ENCODE measurements around the gene GJB1.

Gene GJB1

DNA sequence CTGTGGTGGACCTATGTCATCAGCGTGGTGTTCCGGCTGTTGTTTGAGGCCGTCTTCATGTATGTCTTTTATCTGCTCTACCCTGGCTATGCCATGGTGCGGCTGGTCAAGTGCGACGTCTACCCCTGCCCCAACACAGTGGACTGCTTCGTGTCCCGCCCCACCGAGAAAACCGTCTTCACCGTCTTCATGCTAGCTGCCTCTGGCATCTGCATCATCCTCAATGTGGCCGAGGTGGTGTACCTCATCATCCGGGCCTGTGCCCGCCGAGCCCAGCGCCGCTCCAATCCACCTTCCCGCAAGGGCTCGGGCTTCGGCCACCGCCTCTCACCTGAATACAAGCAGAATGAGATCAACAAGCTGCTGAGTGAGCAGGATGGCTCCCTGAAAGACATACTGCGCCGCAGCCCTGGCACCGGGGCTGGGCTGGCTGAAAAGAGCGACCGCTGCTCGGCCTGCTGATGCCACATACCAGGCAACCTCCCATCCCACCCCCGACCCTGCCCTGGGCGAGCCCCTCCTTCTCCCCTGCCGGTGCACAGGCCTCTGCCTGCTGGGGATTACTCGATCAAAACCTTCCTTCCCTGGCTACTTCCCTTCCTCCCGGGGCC is 1.2 kb downstream of the GJB1 start:
- ATAC-seq = no peak
- no peak for TF ChIP-seq ZC3H10 (CRISPR knock-in tag; IDR thresholded peaks at IDR 0.05)

DNA sequence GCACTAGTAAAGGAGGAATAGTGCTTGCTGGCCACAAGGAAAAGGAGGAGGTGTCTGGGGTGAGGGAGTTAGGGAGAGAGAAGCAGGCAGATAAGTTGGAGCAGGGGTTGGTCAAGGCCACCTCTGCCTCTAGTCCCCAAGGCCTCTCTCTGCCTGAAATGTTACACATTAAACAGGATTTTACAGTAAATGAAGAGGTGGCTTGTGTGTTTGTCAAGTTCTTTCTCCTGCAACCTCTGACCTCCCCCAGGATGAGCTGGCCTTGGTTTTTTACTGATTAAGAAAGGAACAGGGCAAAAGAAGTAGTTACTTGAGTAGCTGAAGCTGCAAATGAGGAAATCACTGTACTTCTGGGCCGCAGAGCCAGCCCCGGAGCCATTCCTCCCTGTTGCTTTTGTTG is 2.0 kb downstream of the GJB1 start:
- no peak for TF ChIP-seq SNAI2 (CRISPR knock-in tag; IDR thresholded peaks at IDR 0.05)
- no peak for TF ChIP-seq TCF4 (CRISPR knock-in tag; IDR thresholded peaks at IDR 0.05; ENCODE audit: borderline replicate concordance)
- no peak for TF ChIP-seq PATZ1 (CRISPR knock-in tag; IDR thresholded peaks at IDR 0.05; ENCODE audit: borderline replicate concordance)
- no peak for TF ChIP-seq POU6F1 (CRISPR knock-in tag; IDR thresholded peaks at IDR 0.05; ENCODE audit: borderline replicate concordance, low read depth)
- TF ChIP-seq ZC3H10 (CRISPR knock-in tag; IDR thresholded peaks at IDR 0.05) = no peak
- no peak for TF ChIP-seq OSR1 (CRISPR knock-in tag; IDR thresholded peaks at IDR 0.05)
- no peak for TF ChIP-seq TSHZ2 (CRISPR knock-in tag; IDR thresholded peaks at IDR 0.05)
- no peak for TF ChIP-seq ZFP3 (CRISPR knock-in tag; IDR thresholded peaks at IDR 0.05)
- TF ChIP-seq ZFP30 (CRISPR knock-in tag; IDR thresholded peaks at IDR 0.05) = no peak
- no peak for TF ChIP-seq ARNTL (CRISPR knock-in tag; IDR thresholded peaks at IDR 0.05; ENCODE audit: borderline replicate concordance, low read depth)
- TF ChIP-seq TOX (CRISPR knock-in tag; IDR thresholded peaks at IDR 0.05; ENCODE audit: borderline replicate concordance) = no peak
- no peak for TF ChIP-seq GLIS3 (CRISPR knock-in tag; IDR thresholded peaks at IDR 0.05)
- no peak for TF ChIP-seq CSRNP3 (CRISPR knock-in tag; IDR thresholded peaks at IDR 0.05)
- TF ChIP-seq PPARA (CRISPR knock-in tag; IDR thresholded peaks at IDR 0.05; ENCODE audit: borderline replicate concordance) = no peak
- no peak for TF ChIP-seq ISL1 (CRISPR knock-in tag; IDR thresholded peaks at IDR 0.05)
- ATAC-seq = no peak

GRCh38 chrX:71225676-71226075 is 2.7 kb downstream of the GJB1 start:
- no peak for TF ChIP-seq ZNF70 (CRISPR knock-in tag; IDR thresholded peaks at IDR 0.05)
- TF ChIP-seq OSR1 (CRISPR knock-in tag; IDR thresholded peaks at IDR 0.05) = no peak
- no peak for TF ChIP-seq POU6F1 (CRISPR knock-in tag; IDR thresholded peaks at IDR 0.05; ENCODE audit: borderline replicate concordance, low read depth)
- no peak; the same call in 2 of the 3 replicates for ATAC-seq

- ATAC-seq = 0 out of 3 replicates have a peak, but pooled peaks have one; percentile 24
- TF ChIP-seq ZFP3 (CRISPR knock-in tag; IDR thresholded peaks at IDR 0.05) = no peak
- no peak for TF ChIP-seq ZC3H10 (CRISPR knock-in tag; IDR thresholded peaks at IDR 0.05)
- TF ChIP-seq ESRRG (CRISPR knock-in tag; IDR thresholded peaks at IDR 0.05) = no peak
- TF ChIP-seq ZNF8 (CRISPR knock-in tag; IDR thresholded peaks at IDR 0.05) = no peak
- TF ChIP-seq GLIS3 (CRISPR knock-in tag; IDR thresholded peaks at IDR 0.05) = no peak
- TF ChIP-seq TCF4 (CRISPR knock-in tag; IDR thresholded peaks at IDR 0.05; ENCODE audit: borderline replicate concordance) = no peak
- no peak for TF ChIP-seq CSRNP3 (CRISPR knock-in tag; IDR thresholded peaks at IDR 0.05)
- TF ChIP-seq ZFP30 (CRISPR knock-in tag; IDR thresholded peaks at IDR 0.05) = no peak
- no peak for TF ChIP-seq ZNF70 (CRISPR knock-in tag; IDR thresholded peaks at IDR 0.05)
- TF ChIP-seq PATZ1 (CRISPR knock-in tag; IDR thresholded peaks at IDR 0.05; ENCODE audit: borderline replicate concordance) = no peak
- TF ChIP-seq BACH2 (CRISPR knock-in tag; IDR thresholded peaks at IDR 0.05; ENCODE audit: borderline replicate concordance) = no peak
- TF ChIP-seq ZNF565 (CRISPR knock-in tag; conservative IDR thresholded peaks at IDR 0.05; ENCODE audit: low read depth) = no peak
- TF ChIP-seq ISL1 (CRISPR knock-in tag; IDR thresholded peaks at IDR 0.05) = no peak
These were observed 4.5 kb downstream of the GJB1 start for GRCh38 chrX:71227370-71228062.

Measured in SK-N-SH treated with all-trans-retinoic acid at 6 μM for 48 hours (cell line).